H1 (cell line): Measurements from ENCODE around the gene CHST11. TPM values are rescaled to one million over a fixed set of nuclear protein-coding genes. Genes with fewer than 3 reads are reported as not detected.

ENCODE experiments used
- CTCF ChIA-PET: fragments of 300-600 bp; sonication (Branson Sonifier 250); formaldehyde crosslinking; loops from one replicate; lab custom pipeline; 2021; ENCODE audit not compliant: partially characterized antibody; lab: Charles Lee
- POLR2A ChIA-PET: fragments of 300-600 bp; sonication (Branson Sonifier 250); formaldehyde crosslinking; loops from one replicate; lab custom pipeline; 2021; ENCODE audit warnings: inconsistent platforms; ENCODE audit not compliant: partially characterized antibody; lab: Charles Lee
- DNase-seq, 2 experiments: peaks; one replicate each; pipeline versions ENCODE4 v3.0.0 to v3.0.0-alpha.2; 2010 to 2022; ENCODE audit warnings: low spot score in 2 of 2, low read depth in 1 of 2, mixed read lengths in 1 of 2
- FAIRE-seq: peaks from 2 replicates; lab custom pipeline; 2011; peaks lifted over from hg19 to GRCh38; lab: Jason Lieb, UNC
- H2AFZ ChIP-seq: 2 replicates; pipeline ENCODE4 v1.8.1; 2012; ENCODE audit warnings: low read length, inconsistent platforms
- H2AK5ac ChIP-seq: 2 replicates; pipeline ENCODE4 v1.6.1; 2013; ENCODE audit warnings: low read depth, low read length
- H2BK120ac ChIP-seq: replicated peaks from 2 replicates; pipeline ENCODE3; 2013; ENCODE audit warnings: low read depth, low read length, inconsistent platforms
- H2BK12ac ChIP-seq: 2 replicates; pipeline ENCODE4 v1.6.1; 2013; ENCODE audit warnings: low read depth, low read length
- H2BK15ac ChIP-seq: 2 replicates; pipeline ENCODE4 v1.6.1; 2013; ENCODE audit warnings: low read length
- H2BK20ac ChIP-seq: 2 replicates; pipeline ENCODE4 v1.6.1; 2013; ENCODE audit warnings: low read length
- H2BK5ac ChIP-seq: 2 replicates; pipeline ENCODE4 v1.6.1; 2013; ENCODE audit warnings: low read depth, low read length
- H3K14ac ChIP-seq: 2 replicates; pipeline ENCODE4 v1.6.1; 2013; ENCODE audit warnings: inconsistent platforms; ENCODE audit not compliant: insufficient read length
- H3K18ac ChIP-seq: 2 replicates; pipeline ENCODE4 v1.6.1; 2013; ENCODE audit warnings: low read length; ENCODE audit errors: extremely low read depth
- H3K23ac ChIP-seq: 2 replicates; pipeline ENCODE4 v1.6.1; 2013; ENCODE audit warnings: inconsistent platforms; ENCODE audit not compliant: insufficient read length
- H3K23me2 ChIP-seq: 2 replicates; pipeline ENCODE4 v1.6.1; 2013; ENCODE audit warnings: low read depth, low read length
- H3K27ac ChIP-seq: 2 replicates; pipeline ENCODE4 v1.6.1; 2011; ENCODE audit warnings: low read depth, low read length, inconsistent platforms
- H3K27me3 ChIP-seq, 4 experiments: replicated peaks in 1 of 4; 1 replicate in 1 of 4; 2 replicates in 3 of 4; pipeline versions ENCODE4 v1.6.1 to v1.8.1; 2011 to 2013; ENCODE audit warnings: low read length in 3 of 4, mild to moderate bottlenecking in 3 of 4, inconsistent platforms in 2 of 4, mixed read lengths in 2 of 4, moderate library complexity in 1 of 4; ENCODE audit not compliant: control insufficient read depth in 3 of 4, insufficient read depth in 3 of 4; ENCODE audit errors: extremely low read depth in 1 of 4
- H3K36me3 ChIP-seq, 4 experiments: 2 replicates each; pipeline versions ENCODE4 v1.6.1 to v1.8.1; 2011 to 2013; ENCODE audit warnings: mild to moderate bottlenecking in 4 of 4, low read length in 3 of 4, moderate library complexity in 2 of 4, control low read depth in 1 of 4, inconsistent platforms in 1 of 4; ENCODE audit not compliant: insufficient read depth in 4 of 4, control insufficient read depth in 2 of 4
- H3K4ac ChIP-seq: replicated peaks from 2 replicates; pipeline ENCODE3; 2013; ENCODE audit warnings: low read length, low read depth, mixed read lengths, inconsistent platforms; ENCODE audit not compliant: insufficient read length
- H3K4me1 ChIP-seq, 4 experiments: replicated peaks in 1 of 4; 1 replicate in 1 of 4; 2 replicates in 3 of 4; pipeline versions ENCODE4 v1.6.1 to v1.8.1; 2011 to 2013; ENCODE audit warnings: low read length in 3 of 4, inconsistent platforms in 2 of 4, mixed read lengths in 1 of 4; ENCODE audit not compliant: insufficient read depth in 4 of 4, control insufficient read depth in 3 of 4
- H3K4me2 ChIP-seq, 2 experiments: 2 replicates each; pipeline versions ENCODE4 v1.6.1 to v1.8.1; 2011 to 2013; ENCODE audit warnings: low read depth in 2 of 2, low read length in 2 of 2, control low read depth in 1 of 2, inconsistent platforms in 1 of 2, mild to moderate bottlenecking in 1 of 2; ENCODE audit not compliant: insufficient read depth in 1 of 2
- H3K4me3 ChIP-seq, 4 experiments: fragments of 200-600, 300-600 bp in 1 of 4; sonication (generic), shearing (Covaris generic), sonication (Bioruptor Twin) in 1 of 4; 2 replicates each; pipeline versions ENCODE4 v1.5.1 to v1.8.1; 2011 to 2016; ENCODE audit warnings: low read length in 4 of 4, low read depth in 3 of 4, control low read depth in 2 of 4, inconsistent platforms in 2 of 4, mild to moderate bottlenecking in 2 of 4, mixed read lengths in 1 of 4, moderate library complexity in 1 of 4; ENCODE audit not compliant: insufficient read depth in 2 of 4; ENCODE audit errors: extremely low read depth in 1 of 4
- H3K56ac ChIP-seq: replicated peaks from 2 replicates; pipeline ENCODE3; 2013; ENCODE audit warnings: low read depth, mild to moderate bottlenecking, mixed read lengths, low read length, inconsistent platforms; ENCODE audit not compliant: insufficient read length
- H3K79me1 ChIP-seq: 2 replicates; pipeline ENCODE4 v1.6.1; 2013; ENCODE audit warnings: low read depth, low read length, control low read depth
- H3K79me2 ChIP-seq, 2 experiments: 2 replicates each; pipeline versions ENCODE4 v1.6.1 to v1.8.1; 2012 to 2013; ENCODE audit warnings: low read length in 2 of 2, mild to moderate bottlenecking in 2 of 2, inconsistent platforms in 1 of 2; ENCODE audit not compliant: insufficient read depth in 2 of 2, control insufficient read depth in 1 of 2
- H3K9ac ChIP-seq, 4 experiments: replicated peaks in 1 of 4; 1 replicate in 1 of 4; 2 replicates in 3 of 4; pipeline versions ENCODE4 v1.6.1 to v1.8.1; 2011 to 2013; ENCODE audit warnings: low read depth in 3 of 4, low read length in 3 of 4, control low read depth in 2 of 4, mild to moderate bottlenecking in 2 of 4, moderate library complexity in 2 of 4, inconsistent platforms in 1 of 4; ENCODE audit errors: extremely low read depth in 1 of 4
- H3K9me3 ChIP-seq, 2 experiments: 2 replicates each; pipeline versions ENCODE4 v1.6.1 to v1.8.1; 2012 to 2013; ENCODE audit warnings: mild to moderate bottlenecking in 2 of 2, moderate library complexity in 2 of 2, control low read depth in 1 of 2, inconsistent platforms in 1 of 2, low read depth in 1 of 2, low read length in 1 of 2, mixed read lengths in 1 of 2; ENCODE audit not compliant: insufficient read depth in 2 of 2
- H4K20me1 ChIP-seq, 2 experiments: replicated peaks in 1 of 2; 2 replicates each; pipeline versions ENCODE3 to v1.8.1; 2011 to 2013; ENCODE audit warnings: inconsistent platforms in 2 of 2, low read length in 2 of 2, mild to moderate bottlenecking in 1 of 2; ENCODE audit not compliant: insufficient read depth in 2 of 2, control insufficient read depth in 1 of 2
- H4K5ac ChIP-seq: 2 replicates; pipeline ENCODE4 v1.6.1; 2013; ENCODE audit warnings: low read length, low read depth, mixed read lengths, inconsistent platforms; ENCODE audit not compliant: insufficient read length
- H4K8ac ChIP-seq: 2 replicates; pipeline ENCODE4 v1.8.0; 2013; ENCODE audit warnings: mild to moderate bottlenecking, moderate library complexity, low read length, inconsistent platforms; ENCODE audit not compliant: insufficient read depth; ENCODE audit errors: extremely low read depth
- H4K91ac ChIP-seq: replicated peaks from 2 replicates; pipeline ENCODE3; 2013; ENCODE audit warnings: low read length, mixed read lengths, inconsistent platforms; ENCODE audit not compliant: insufficient read length
- ASH2L ChIP-seq: fragments of 200-600, 300-600 bp; sonication (generic); IDR thresholded peaks from one replicate; pipeline ENCODE4 v1.7.1; 2017; ENCODE audit warnings: low read length
- CREB1 ChIP-seq: IDR thresholded peaks from 2 replicates; pipeline ENCODE4 v1.6.1; 2012; ENCODE audit warnings: inconsistent platforms
- FOSL1 ChIP-seq: IDR thresholded peaks from 2 replicates; pipeline ENCODE4 v1.6.1; 2011; ENCODE audit warnings: mild to moderate bottlenecking, low read depth, low read length, moderate library complexity; ENCODE audit not compliant: insufficient read depth
- RFX5 ChIP-seq: IDR thresholded peaks from 2 replicates; pipeline ENCODE4 v1.6.1; 2011; ENCODE audit warnings: low read depth, low read length, improper control_type of control experiment, borderline replicate concordance
- RXRA ChIP-seq: IDR thresholded peaks from 2 replicates; pipeline ENCODE4 v1.6.1; 2011; ENCODE audit warnings: low read depth, mild to moderate bottlenecking, low read length, moderate library complexity; ENCODE audit not compliant: insufficient read depth
- SIN3A ChIP-seq, 2 experiments: IDR thresholded peaks in 1 of 2; conservative IDR thresholded peaks in 1 of 2; 2 replicates each; pipeline ENCODE4 v1.6.1; 2011 to 2012; ENCODE audit warnings: low read length in 2 of 2, improper control_type of control experiment in 1 of 2, low read depth in 1 of 2, mild to moderate bottlenecking in 1 of 2
- SIX5 ChIP-seq: IDR thresholded peaks from 2 replicates; pipeline ENCODE4 v1.6.1; 2011; ENCODE audit warnings: mild to moderate bottlenecking, low read depth, low read length
- SP1 ChIP-seq: IDR thresholded peaks from 2 replicates; pipeline ENCODE4 v1.6.1; 2011; ENCODE audit warnings: low read depth, low read length
- TEAD4 ChIP-seq: IDR thresholded peaks from 2 replicates; pipeline ENCODE4 v1.6.1; 2012; ENCODE audit warnings: low read depth, low read length, inconsistent platforms, mixed read lengths
- WGBS, 2 experiments: shearing (Covaris generic) in 1 of 2; methylation state at CpG; one replicate each; pipeline versions ENCODE4 v1.1.6 to v1.1.7; 2013 to 2015; ENCODE audit warnings: low lambda C conversion rate in 2 of 2, mixed read lengths in 2 of 2, inconsistent platforms in 1 of 2, low coverage in 1 of 2, missing lambda C conversion rate in 1 of 2; ENCODE audit not compliant: insufficient replicate concordance in 2 of 2, insufficient coverage in 1 of 2, insufficient read length in 1 of 2; ENCODE audit errors: extremely low coverage in 1 of 2, missing lambda C conversion rate in 1 of 2; 5-methylcytosine and 5-hydroxymethylcytosine counted together
- polyA plus RNA-seq, 7 experiments: library from polyadenylated mRNA; depleted of rRNA in 3 of 7; stranded (reverse) in 5 of 7; unstranded in 2 of 7; fragments of >200 nt in 5 of 7; fragments of 200-250 nt in 2 of 7; gene quantifications; 1 replicate in 5 of 7; 2 replicates in 1 of 7; 4 replicates in 1 of 7; pipeline versions ENCODE4 v1.2.1 to v1.2.3, GENCODE V29; 2011 to 2013; ENCODE audit warnings: missing spikeins in 2 of 7, mixed read lengths in 2 of 7
- total RNA-seq: library from RNA; stranded (reverse); fragmentation: NEBNext Ultra II Directional; extraction: Animal tissue kit (Norgen Biotek cat#: 25700); gene quantifications from 2 replicates; pipeline ENCODE4 v1.2.1, GENCODE V29; 2021

CHST11 gene
- total and polyA plus RNA-seq, 2 of the 8 experiments (the other 6 are each of a cell fraction or from before 2014, with no cell fraction given) = 14.4 to 20.8 TPM

DNA sequence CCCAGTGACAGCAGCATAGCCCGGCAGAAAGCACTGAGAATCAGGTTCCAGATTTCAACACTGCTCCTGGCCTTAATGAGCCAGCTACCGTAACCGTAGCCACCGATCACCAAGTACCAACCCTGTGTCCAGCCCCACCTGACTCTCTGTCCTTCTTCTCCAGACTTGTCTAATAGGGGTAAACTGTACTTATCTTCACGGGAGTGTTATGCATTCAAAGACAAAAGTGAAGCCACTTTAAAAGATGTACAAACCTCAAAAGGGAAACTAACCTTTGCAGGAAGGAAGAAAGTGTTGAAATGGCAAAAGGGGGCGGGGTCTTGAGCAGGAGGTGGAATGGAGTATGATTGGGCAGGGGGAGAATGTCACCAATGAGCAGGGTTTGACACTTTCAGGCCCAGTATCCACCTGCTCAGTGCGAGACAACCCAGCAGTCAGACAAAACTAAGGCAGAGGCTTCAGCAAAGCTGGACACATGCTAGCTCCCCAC lies 226.1 kb downstream of the CHST11 start:
- Histone ChIP-seq H2BK20ac (no peak overlapping the region), H3K23me2 (no peaks in the 10 kb centered on the region; the same call in 1 of the 2 replicates), H2BK5ac (no peak overlapping the region), H3K27me3 (no peaks in the 10 kb centered on the region), H3K9ac (no peak overlapping the region), H3K79me2 (no peaks in the 10 kb centered on the region; a peak in 1 of 4 replicates), H3K4me3 (no peak overlapping the region), H2BK120ac (no peak overlapping the region), H4K91ac (no peak overlapping the region), H3K79me1 (no peaks in the 10 kb centered on the region), H3K18ac (no peak overlapping the region), H3K23ac (no peak overlapping the region), H3K4ac (no peak overlapping the region), H2BK12ac (no peak overlapping the region), H4K8ac (no peak overlapping the region), H3K4me2 (no peak overlapping the region), H3K56ac (no peak overlapping the region), H4K20me1 (no peaks in the 10 kb centered on the region), H3K14ac (no peak overlapping the region), H3K9me3 (no peaks in the 10 kb centered on the region), H2AK5ac (no peak overlapping the region), H3K36me3 (no peaks in the 10 kb centered on the region), H2AFZ (no peak overlapping the region), H3K27ac (no peak overlapping the region), H2BK15ac (no peak overlapping the region), H4K5ac (no peak overlapping the region), H3K4me1 (peaks cover 0 to 4% (median 0%) of the 10 kb centered on the region in 4 experiments; a peak in 1 of 7 replicates)
- POLR2A ChIA-PET = no interaction called here
- no peak for FAIRE-seq
- WGBS, 2 experiments = 90% methylated on average over 7 of the region's 7 CpGs; no CpG with 5 or more reads in 1 of the 2 experiments
- DNase-seq = no peak
- TF ChIP-seq RXRA (no peak), SIN3A (conservative IDR thresholded peaks at IDR 0.05 in 1 of 2, IDR thresholded peaks at IDR 0.05 in 1 of 2; ENCODE audit: low read depth in 1 of 2, low read length in 2 of 2) (no peak), SP1 (no peak), CREB1 (no peak), SIX5 (no peak), FOSL1 (no peak), TEAD4 (no peak), ASH2L (no peak), RFX5 (no peak)
- CTCF ChIA-PET = interaction anchor here (0.9 to 2.0 kb wide), 4 partner anchors 36 to 371 kb away, joined by 3 to 5 read pairs (median 4); no protein-coding TSS in a partner anchor
